GM21825 (cell line): ENCODE data around the gene RETN.
"Not testable (repeated sequence)": the region's sequence is repeated elsewhere in the genome, so short reads cannot be mapped to it uniquely, and the experiment has no call there.

Experiments used
- ATAC-seq: cut with Tn5 transposase; IDR thresholded peaks from one replicate; pipeline ENCODE4 v1.9.1; 2021; ENCODE audit warnings: mild to moderate bottlenecking, moderate library complexity; ENCODE audit not compliant: unreplicated experiment

The RETN gene

DNA sequence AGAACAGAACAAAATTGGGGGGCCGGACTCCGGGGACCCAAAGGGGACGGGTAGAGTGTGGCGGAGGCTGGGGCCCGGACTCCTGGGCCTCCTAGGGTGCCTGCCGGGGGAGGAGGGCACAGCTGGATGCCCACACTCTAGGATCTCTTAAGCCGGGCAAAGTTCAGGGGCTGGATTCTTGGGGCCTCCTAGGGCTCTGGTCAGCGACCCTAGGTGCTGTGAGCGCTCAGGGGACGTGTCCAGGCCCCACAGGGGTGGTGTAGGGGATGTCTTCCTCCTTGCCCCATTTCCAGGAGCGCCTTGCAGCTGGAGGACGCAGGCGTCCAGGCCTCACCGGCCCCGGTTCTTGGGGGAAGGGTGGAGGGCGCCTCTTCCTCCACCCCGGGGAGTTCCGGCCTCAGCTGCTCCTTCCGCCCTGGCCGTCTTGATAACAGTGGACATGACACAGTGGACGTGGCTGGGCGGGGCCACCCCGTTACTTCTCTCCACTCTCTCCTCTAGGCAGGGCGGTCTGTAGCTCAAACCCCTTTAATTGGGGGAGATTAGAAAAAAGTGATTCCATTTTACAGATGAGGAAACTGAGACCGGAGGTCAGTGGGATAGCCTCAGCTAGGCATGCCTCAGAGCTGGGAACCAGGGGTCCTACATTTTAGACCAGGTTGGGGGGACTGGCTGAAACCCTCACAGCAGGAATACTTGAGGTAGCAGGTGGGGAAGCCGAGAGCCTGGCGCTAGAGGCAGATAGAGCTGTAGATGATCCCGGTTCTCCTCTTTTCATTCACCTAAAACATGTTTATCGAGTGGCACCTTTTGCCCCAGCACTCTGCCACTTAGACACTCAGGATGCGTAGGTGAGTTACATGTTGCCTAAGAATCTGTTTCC lies 31.2 kb upstream of the RETN start:
- no peak for ATAC-seq

- ATAC-seq: no peak
Measured at GRCh38 chr19:7638802-7639465, 29.9 kb upstream of the RETN start.

GRCh38 chr19:7639863-7640348 lies 28.9 kb upstream of the RETN start:
- ATAC-seq: no peak

GRCh38 chr19:7640803-7641202 lies 28.0 kb upstream of the RETN start:
- no peak for ATAC-seq

DNA sequence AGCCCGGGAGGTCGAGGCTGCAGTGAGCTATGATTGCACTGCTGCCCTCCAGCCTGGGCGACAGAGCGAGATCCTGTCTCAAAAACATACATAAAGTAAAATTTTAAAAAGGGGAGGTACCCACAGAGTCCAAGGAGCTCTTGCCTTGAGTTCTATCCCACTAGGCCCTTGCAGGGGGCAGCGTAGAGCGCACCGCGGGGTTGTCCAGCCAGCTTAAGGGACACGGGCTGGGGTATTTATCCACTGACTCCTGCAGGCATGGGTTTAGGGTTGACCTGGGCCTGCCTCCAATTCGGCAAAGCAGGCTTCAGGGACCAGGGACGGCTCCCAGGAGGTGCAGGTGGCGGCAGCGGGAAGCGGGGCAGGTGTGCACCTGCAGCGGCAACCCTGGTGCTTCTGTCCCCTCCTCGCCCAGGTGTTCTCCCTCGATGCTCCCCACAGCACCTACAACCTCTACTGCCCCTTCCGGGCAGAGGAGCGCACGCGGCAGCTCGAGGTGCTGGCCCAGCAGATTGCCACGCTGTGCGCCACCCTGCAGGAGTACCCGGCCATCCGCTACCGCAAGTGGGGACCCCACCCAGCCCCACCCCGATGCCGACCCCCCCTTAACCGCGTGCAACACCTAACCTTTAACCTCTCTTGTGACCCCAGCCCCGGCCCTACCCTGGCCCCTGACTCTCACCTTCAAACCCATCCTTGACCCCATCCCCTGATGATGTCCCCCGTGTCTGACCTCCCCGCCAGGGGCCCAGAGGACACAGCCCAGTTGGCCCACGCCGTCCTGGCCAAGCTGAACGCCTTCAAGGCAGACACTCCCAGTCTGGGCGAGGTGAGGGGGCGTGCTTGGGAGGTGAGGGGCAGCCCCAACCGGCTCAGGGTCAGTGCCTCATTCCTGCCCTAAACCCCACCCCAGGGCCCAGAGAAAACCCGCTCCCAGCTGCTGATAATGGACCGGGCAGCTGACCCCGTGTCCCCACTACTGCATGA lies 27.3 kb upstream of the RETN start:
- ATAC-seq: no peak

DNA sequence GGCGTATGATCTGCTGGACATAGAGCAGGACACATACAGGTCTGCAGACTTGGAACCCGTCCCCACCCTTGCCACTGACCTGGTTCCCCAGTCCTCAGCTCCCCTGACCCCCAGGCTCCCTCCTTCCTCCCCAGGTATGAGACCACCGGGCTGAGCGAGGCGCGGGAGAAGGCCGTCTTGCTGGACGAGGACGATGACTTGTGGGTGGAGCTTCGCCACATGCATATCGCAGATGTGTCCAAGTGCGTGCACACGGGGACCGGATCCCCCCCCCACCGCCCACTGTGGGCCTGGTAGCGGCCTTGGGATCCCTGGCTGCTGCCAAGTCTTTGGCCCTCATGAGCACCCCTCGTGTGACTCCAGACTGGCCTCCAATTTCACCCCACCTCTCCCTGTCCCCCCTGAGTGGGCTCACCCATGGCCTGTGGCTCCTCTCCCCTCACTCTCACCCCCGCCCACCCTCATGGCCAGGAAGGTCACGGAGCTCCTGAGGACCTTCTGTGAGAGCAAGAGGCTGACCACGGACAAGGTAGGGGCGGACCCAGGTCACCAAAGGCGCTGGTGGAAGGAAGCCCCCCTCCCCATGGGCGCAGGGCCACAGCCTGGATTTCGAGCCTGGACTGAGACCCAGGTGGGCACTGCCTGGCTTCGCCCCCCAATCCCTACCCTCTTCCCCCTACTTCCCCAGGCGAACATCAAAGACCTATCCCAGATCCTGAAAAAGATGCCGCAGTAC lies 26.4 kb upstream of the RETN start:
- no peak for ATAC-seq

DNA sequence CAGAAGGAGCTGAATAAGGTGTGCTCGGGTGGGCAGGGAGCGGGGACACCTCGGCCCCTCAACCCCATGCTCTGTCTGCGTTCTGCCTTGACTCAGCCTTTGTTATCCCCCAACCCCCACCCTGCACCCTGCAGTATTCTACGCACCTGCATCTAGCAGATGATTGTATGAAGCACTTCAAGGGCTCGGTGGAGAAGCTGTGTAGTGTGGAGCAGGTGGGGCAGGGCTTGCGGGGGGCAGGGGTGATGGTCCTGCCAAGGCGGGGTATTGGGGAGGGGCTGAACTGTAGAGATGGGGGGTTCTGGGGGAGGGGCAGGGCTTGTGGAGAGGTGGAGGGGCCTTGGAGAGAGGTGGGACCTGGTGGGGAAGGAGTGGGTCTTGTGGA lies 25.8 kb upstream of the RETN start:
- ATAC-seq: no peak

DNA sequence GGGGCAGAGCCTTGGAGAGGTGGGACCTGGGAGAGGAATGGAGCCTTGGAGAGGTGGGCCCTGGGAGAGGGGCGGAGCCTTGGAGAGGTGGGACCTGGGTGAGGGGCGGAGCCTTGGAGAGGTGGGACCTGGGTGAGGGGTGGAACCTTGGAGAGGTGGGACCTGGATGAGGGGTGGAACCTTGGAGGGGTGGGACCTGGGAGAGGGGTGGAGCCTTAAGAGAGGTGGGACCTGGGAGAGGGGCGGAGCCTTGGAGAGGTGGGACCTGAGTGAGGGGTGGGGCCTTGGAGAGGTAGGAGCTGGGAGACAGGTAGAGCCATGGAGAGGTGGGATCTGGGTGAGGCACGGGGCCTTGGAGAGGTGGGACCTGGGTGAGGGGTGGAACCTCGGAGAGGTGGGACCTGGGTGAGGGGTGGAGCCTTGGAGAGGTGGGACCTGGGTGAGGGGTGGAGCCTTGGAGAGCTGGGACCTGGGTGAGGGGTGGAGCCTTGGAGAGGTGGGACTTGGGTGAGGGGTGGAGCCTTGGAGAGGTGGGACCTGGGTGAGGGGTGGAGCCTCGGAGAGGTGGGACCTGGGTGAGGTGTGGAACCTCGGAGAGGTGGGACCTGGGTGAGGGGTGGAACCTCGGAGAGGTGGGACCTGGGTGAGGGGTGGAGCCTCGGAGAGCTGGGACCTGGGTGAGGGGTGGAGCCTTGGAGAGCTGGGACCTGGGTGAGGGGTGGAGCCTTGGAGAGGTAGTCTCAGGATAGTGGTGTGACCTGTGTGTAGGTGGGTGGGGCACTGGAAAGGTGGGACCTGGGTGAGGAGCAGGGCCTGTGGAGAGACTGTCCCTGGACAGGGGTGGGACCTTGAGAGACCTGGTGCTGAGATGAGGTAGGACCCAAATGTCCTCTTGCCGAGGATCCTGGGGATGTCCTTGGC lies 25.0 kb upstream of the RETN start:
- ATAC-seq: not testable (repeated sequence)

GRCh38 chr19:7644550-7644877 lies 24.3 kb upstream of the RETN start:
- no peak for ATAC-seq

DNA sequence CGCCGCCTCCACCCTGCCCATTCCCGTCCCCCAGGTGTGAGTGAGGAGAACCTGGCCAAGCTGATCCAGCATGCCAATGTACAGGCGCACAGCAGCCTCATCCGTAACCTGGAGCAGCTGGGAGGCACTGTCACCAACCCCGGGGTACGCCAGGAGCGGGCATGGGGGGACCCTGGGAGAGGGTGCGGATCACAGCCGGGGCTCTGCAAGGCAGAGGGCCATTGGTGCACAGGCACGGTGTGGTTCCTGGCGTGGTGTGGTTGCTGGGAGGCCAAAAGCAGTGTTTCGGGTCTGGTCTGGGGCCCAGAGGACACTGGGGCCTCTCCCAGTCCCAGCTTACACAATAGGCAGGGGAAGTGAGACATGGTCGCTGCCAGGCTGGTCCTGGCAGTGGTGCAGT lies 23.7 kb upstream of the RETN start:
- no peak for ATAC-seq

- ATAC-seq: no peak
Measured at GRCh38 chr19:7645656-7646425, 23.0 kb upstream of the RETN start.

DNA sequence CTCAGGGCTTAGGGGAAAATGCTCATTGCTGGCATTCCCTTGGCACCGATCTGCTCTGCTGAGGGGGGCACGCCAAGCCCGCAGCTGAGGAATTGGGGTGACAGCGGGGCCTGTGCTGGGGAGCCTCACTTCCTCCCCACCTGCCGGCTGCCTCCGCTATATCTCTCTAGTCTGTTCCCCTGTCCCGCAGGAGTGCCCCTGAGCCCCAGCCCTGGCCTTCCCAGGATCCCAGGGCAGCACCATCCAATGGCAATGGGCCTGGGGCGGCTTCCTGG lies 22.5 kb upstream of the RETN start:
- ATAC-seq: no peak

DNA sequence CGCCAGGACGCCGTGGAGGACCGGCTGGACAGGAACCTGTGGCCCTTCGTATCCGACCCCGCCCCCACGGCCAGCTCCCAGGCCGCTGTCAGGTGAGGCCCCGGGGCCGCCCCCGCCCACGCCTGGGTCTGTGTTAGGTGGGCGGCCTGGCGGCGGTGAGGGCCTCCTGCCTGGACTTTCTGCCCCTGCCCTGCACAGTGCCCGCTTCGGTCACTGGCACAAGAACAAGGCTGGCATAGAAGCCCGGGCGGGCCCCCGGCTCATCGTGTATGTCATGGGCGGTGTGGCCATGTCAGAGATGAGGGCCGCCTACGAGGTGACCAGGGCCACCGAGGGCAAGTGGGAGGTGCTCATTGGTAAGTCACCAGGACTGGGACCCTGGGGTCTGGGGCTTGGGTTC lies 21.7 kb upstream of the RETN start:
- no peak for ATAC-seq

DNA sequence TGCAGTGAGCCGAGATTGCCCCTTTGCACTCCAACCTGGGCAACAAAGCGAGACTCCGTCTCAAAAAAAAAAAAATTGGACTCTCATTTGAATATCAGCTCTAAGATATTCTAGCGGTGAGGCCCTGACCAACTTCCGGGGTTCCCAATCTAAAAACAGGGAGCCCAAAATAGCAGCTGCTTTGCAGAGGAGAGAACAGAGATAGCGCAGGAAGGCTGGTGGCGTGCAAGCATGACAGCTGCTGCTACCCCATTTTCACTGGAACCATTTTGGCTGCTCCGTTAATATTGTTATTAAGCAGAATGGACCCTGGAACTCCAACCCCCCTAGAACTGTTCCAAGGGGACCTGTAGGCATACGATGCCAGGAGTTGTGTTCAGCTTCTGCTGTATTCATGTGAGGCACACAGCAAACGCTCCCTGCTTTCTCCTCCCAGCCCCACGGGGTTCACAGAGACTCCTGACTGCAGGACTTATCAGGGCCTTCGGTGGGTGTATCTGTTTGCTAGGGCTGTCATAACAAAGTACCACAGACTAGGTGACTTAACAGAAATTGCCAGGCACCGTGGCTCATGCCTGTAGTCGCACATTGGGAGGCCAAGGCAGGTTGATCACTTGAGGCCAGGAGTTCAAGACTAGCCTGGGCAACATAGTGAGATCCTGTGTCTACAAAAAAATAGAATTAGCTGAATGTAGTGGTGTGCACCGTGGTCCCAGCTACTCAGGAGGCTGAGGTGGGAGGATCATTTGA lies 20.4 kb upstream of the RETN start:
- no peak for ATAC-seq

- no peak for ATAC-seq
Measured at GRCh38 chr19:7650148-7650547, 18.7 kb upstream of the RETN start.

DNA sequence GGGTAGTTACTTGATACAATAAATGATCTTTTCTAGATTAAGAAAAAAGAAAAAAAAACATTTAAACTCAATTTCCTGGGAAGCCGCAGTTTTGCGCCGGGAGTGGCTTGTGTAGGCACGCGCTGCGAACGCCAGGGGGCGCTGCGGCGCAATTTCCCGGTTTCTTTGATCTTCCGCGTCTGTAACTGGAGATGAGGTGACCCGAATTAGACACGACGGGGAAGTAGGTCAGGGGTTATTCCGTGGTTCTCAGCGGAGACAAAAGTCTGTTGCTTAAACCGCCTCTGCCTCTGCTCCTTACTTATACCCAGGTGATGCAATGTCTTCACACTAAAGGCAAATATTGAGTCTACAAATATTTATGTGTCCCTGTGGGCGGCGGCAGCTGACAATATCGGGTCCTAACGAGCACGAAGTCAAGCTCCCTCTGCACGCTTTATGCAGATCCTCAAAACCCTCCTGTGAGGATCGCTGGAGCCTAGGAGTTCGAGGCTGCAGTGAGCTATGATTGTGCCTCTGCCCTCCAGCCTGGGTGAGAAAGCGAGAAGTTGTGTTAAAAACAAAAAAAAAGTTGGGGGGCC lies 16.7 kb upstream of the RETN start:
- no peak for ATAC-seq

DNA sequence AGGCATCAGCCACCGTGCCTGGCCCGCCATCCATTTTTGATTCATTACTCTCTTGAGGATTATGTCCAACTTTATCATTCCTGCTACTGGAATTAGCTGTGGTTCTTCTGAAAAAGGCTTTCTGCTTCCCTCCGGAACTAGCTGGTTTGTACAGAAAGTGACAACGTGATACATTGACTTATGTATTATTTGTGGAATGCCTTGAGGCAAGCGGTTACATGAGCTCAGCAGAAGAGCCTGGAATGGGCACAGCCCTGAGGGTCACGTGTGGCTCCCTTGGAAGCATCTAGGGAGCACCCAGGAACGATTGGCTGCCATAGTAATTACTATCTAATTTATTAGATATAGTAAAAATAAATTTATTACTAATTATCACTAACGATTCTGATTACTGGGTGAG lies 14.4 kb upstream of the RETN start:
- ATAC-seq: no peak

DNA sequence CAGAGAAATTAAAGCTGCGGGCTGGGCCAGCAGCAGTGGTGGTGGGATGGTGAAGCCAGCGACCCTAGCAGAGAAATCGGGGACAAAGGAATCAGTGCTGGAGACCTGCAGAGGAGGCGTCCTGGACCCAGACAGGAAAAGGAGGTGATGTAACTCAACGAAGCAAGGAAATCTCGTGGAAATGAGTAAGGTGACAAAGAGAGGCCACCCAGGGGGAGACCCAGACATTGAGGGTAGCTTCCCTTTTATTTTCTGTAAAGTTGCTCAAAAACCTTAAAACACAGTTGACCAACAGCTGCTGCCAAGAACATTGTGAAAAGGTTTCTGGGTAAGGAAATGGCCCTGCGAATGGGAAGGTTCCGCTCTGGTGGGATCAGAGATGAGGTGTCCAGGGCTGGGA lies 13.3 kb upstream of the RETN start:
- no peak for ATAC-seq
